ENCODE measurements around the gene ZNF514.

DNA sequence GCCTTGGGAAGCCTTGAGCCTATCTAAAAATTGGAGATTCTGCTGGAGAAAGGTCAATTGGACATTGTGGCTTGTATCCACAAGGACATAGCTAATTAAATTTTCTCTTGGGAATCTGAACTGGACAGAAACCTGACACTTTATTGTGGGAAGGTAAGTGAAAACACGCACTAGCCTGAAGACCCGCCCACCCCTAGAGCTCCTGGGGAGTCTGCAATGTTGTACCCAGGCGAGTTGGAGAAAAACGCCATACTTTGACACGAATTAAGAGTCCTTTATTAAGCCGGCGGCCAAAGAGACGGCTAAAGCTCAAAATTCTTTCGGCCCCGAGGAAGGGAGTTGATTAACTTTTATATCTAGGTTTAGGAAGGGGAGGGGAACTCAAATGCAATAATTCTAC, 46.4 kb upstream of the ZNF514 start:
- TF ChIP-seq, protein P1, sequence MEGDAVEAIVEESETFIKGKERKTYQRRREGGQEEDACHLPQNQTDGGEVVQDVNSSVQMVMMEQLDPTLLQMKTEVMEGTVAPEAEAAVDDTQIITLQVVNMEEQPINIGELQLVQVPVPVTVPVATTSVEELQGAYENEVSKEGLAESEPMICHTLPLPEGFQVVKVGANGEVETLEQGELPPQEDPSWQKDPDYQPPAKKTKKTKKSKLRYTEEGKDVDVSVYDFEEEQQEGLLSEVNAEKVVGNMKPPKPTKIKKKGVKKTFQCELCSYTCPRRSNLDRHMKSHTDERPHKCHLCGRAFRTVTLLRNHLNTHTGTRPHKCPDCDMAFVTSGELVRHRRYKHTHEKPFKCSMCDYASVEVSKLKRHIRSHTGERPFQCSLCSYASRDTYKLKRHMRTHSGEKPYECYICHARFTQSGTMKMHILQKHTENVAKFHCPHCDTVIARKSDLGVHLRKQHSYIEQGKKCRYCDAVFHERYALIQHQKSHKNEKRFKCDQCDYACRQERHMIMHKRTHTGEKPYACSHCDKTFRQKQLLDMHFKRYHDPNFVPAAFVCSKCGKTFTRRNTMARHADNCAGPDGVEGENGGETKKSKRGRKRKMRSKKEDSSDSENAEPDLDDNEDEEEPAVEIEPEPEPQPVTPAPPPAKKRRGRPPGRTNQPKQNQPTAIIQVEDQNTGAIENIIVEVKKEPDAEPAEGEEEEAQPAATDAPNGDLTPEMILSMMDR (IDR thresholded peaks at IDR 0.05; ENCODE audit: insufficient read depth, low read depth, low read length): no peak
- TF ChIP-seq EZH2 (IDR thresholded peaks at IDR 0.05; ENCODE audit: insufficient read depth, low read length): no peak
